ENCODE data around the gene ZER1.

- no peak for TF ChIP-seq CTCF (IDR thresholded peaks at IDR 0.05)
- TF ChIP-seq POLR2A (IDR thresholded peaks at IDR 0.05): no peak
Observed at GRCh38 chr9:128774804-128775203, 3.1 kb upstream of the ZER1 start.

Measured in breast epithelium (tissue), 3 donors.